Epithelial cell of esophagus (primary cell): ENCODE data around the gene KCNG2.

Experiments
- DNase-seq: peaks from one replicate; pipeline ENCODE4 v3.0.0; 2010; ENCODE audit warnings: low read depth
- H3K4me3 ChIP-seq: 2 replicates; pipeline ENCODE4 v1.5.1; 2011; ENCODE audit warnings: mild to moderate bottlenecking, low read length, control low read depth
- CTCF ChIP-seq: IDR thresholded peaks from 2 replicates; pipeline ENCODE4 v1.5.1; 2011; ENCODE audit warnings: low read depth, mild to moderate bottlenecking, low read length, control low read depth, inconsistent platforms; ENCODE audit not compliant: insufficient read depth; ENCODE audit errors: missing control alignments

The KCNG2 gene

GRCh38 chr18:79932907-79933306 lies 135.2 kb downstream of the KCNG2 start:
- no peak overlapping the region for H3K4me3 ChIP-seq
- no peak for DNase-seq
- no peak for TF ChIP-seq CTCF

GRCh38 chr18:79933765-79934164 lies 136.0 kb downstream of the KCNG2 start:
- no peak for TF ChIP-seq CTCF
- H3K4me3 ChIP-seq: no peak overlapping the region
- DNase-seq: no peak

DNA sequence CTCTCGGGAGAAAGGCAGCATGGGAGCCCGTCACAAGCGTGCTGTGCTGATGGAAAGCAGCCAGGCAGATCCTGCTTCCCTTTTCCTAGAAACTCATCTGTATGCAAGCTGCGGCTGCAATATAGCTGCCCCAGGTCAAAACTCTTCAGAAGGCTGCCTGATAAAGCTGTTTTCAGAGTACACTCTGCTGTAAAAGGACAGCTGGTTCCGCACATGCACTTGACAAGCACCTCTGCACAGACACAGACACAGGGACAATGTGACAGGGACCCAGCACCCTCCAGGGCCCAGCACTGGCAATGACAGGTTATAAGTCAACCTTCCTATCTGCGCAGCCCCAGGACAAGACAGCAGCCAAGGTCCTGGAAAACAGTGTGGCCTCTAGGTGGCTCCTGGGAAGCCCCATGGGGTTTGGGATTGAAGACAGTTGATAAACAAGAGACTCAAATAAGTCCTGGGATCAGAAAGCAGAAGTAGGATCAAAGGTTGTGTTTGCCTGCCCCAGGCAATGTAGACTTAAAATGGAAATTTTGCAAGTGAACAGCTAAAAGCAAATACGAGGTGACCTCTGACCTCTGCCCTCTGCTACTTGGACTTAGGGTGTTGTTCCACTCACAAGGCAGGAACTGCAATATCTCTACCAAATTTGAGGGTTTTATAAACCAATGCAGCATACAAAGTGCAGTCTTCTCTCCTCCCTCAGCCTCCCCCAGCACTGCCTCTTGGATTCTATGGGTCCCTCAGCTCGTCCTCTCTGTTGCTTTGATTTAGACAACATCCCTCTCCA lies 136.8 kb downstream of the KCNG2 start:
- H3K4me3 ChIP-seq: no peak overlapping the region
- no peak for DNase-seq
- TF ChIP-seq CTCF: peak; percentile 4

GRCh38 chr18:79935098-79935480 lies 137.4 kb downstream of the KCNG2 start:
- no peak for TF ChIP-seq CTCF
- no peak overlapping the region for H3K4me3 ChIP-seq
- DNase-seq: no peak

DNA sequence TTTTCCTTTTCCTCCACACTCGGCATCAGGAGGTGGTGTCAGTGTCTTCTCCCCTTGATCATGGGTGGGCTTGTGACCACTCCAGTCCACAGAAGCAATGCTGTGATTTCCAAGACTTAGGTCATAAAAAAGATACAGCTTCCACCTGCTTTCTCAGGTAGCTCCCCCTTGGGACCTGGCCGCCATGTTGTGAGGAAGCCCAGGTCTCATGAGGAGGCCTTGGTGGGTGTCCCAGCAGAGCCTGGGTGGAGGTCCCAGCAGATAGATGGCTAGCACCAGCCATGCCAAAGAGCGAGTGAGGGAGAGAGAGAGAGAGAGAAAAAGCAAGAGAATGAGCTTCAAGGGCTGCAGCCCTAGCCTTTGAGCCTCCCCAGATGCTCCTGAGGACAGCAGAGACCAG lies 137.8 kb downstream of the KCNG2 start:
- H3K4me3 ChIP-seq: no peak overlapping the region
- no peak for DNase-seq
- no peak for TF ChIP-seq CTCF

DNA sequence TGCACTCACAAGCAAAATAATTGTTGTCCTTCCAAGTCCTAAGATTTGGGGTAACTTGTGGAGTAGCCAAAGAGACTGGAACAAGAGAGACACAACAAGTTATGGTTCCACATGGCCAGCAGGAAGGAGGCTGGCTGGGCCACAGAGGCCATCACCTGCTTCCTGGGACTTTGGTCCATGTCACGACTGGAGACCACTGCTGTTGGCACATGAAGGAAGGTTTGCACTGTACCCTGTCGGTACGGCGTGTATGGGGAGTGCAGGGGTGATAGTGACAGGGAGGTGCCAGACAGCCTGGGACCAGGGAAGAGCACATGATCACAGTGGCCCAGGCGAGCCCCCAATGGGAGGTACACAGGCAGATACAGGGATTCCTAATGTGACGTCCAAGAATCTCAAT lies 138.2 kb downstream of the KCNG2 start:
- no peak overlapping the region for H3K4me3 ChIP-seq
- no peak for DNase-seq
- no peak for TF ChIP-seq CTCF

DNA sequence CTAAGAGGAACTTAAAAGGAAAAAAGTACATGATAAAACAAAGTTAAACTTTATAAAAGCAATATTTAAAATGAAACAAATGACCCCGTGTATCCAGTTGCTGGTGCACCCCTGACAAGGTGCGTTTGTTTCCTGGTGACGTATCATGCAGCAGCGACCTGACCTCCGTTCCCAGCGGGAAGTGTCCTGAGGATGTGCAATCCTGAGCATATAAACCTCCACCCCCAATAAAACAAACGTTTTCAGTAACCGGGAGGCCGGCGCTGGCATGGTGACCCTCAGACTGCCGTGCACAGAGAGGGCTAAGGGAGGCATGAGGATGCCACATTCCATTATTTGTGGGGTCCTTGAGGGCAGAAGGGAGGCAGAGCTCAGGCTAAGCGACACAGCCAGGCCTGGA lies 138.9 kb downstream of the KCNG2 start:
- no peak overlapping the region for H3K4me3 ChIP-seq
- no peak for TF ChIP-seq CTCF
- no peak for DNase-seq
